Lower leg skin (tissue), 4 donors: ENCODE data around the gene ABCB9. TPM values are rescaled to one million over a fixed set of nuclear protein-coding genes. Genes with fewer than 3 reads are reported as not detected.

ENCODE experiments used
- DNase-seq, 2 donors: peaks; one replicate each; pipeline ENCODE4 v3.0.0-alpha.2; 2019; ENCODE audit warnings: low spot score in 2 of 2
- H3K4me3 ChIP-seq: fragments of 200-600 bp; sonication (generic); 2 replicates; pipeline ENCODE4 v1.5.1; 2017; ENCODE audit warnings: mild to moderate bottlenecking, low read depth; ENCODE audit not compliant: poor library complexity, severe bottlenecking
- CTCF ChIP-seq, 3 donors: fragments of 450-650 bp; IDR thresholded peaks; one replicate each; pipeline ENCODE4 v1.5.1; 2016; ENCODE audit warnings: antibody characterized with exemption in 3 of 3, mild to moderate bottlenecking in 3 of 3, moderate library complexity in 2 of 3
- POLR2A ChIP-seq, 2 donors: fragments of 450-650 bp; IDR thresholded peaks; one replicate each; pipeline ENCODE4 v1.6.1; 2016 to 2017; ENCODE audit warnings: antibody characterized with exemption in 2 of 2, mild to moderate bottlenecking in 1 of 2, moderate library complexity in 1 of 2
- WGBS, 2 donors: methylation state at CpG; one replicate each; pipeline ENCODE4 v1.1.5; 2018; 5-methylcytosine and 5-hydroxymethylcytosine counted together
- intact Hi-C: fragments of 100-400 bp; cut with DNase I; formaldehyde crosslinking; loops from one replicate; pipeline ENCODE4 v1.15.0; 2023; ENCODE audit warnings: low total_unique reads
- total RNA-seq, 4 donors: library from RNA; depleted of rRNA; stranded (reverse); fragments of >200 nt; gene quantifications; one replicate each; pipeline ENCODE4 v1.1.0, GENCODE V29; 2016

Gene ABCB9
- total RNA-seq, 4 donors from 2014 or later = 3.4 to 10.2 (median 7.2) TPM

DNA sequence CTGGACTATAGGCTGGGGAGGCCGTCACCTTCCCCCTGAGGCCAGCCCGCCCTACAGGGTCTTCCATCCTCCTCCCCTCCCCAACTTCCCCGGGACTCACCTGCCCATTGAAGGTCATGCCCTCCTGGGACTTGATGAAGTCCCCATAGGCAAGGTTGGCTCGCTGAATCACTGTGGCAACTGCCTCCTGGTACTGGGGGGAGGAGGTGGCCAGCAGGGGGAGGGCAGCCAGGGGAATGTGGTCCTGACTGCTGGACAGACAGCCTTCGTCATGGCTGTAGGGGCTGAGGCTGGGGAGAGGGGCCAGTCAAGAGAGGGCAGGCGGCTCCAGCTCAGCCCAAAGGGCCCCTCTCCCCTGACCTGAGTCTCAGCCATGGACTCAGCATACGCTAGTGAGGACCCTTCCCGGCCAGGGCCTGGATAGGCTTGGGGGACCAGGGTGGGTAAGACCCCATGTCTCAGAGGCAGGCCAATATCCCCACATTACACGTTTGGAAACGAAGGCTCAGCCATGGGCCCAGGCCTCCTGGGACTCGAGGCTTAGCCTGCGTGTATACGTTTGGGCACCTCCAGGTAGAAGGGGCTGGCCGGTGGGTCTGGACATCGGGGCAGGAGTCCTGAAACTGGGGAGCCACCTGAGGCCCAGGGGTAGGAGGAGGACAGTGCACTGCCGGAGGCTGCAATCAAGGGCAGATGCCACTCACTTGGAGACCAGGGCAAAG is 30.5 kb upstream of the ABCB9 start:
- no peak for TF ChIP-seq CTCF (IDR thresholded peaks at IDR 0.05)
- TF ChIP-seq POLR2A (IDR thresholded peaks at IDR 0.05) = no peak
- DNase-seq = no peak
- intact Hi-C loops = no loop called here
- H3K4me3 ChIP-seq = no peak overlapping the region
- WGBS, 2 donors = 94% methylated on average over 12 to 16 of the region's 16 CpGs

DNA sequence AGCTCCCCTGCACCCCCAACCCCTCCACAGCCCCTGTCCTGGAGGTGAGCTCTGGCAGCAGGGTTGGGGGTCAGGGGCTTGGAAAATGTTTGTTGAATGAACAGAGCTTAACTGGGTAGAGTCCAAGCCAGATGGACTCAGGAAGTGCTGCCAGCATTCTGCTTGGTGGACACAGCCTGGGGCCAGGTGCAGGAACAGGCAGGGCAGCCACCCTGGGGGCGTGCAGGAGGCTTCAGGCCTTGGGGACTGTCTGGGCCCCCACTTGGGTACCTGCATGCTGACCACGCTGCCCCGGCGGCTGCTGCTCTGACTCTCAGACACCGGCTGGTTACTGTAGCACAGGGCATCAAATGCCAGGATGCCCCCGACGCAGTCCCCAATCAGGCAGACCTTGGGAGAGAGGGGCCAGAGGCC is 29.9 kb upstream of the ABCB9 start:
- H3K4me3 ChIP-seq = no peak overlapping the region
- DNase-seq = no peak
- intact Hi-C loops = no loop called here
- 93 to 95% methylated on average over 6 to 7 of the region's 7 CpGs for WGBS, 2 donors
- TF ChIP-seq CTCF (IDR thresholded peaks at IDR 0.05) (no peak), POLR2A (IDR thresholded peaks at IDR 0.05) (no peak)

DNA sequence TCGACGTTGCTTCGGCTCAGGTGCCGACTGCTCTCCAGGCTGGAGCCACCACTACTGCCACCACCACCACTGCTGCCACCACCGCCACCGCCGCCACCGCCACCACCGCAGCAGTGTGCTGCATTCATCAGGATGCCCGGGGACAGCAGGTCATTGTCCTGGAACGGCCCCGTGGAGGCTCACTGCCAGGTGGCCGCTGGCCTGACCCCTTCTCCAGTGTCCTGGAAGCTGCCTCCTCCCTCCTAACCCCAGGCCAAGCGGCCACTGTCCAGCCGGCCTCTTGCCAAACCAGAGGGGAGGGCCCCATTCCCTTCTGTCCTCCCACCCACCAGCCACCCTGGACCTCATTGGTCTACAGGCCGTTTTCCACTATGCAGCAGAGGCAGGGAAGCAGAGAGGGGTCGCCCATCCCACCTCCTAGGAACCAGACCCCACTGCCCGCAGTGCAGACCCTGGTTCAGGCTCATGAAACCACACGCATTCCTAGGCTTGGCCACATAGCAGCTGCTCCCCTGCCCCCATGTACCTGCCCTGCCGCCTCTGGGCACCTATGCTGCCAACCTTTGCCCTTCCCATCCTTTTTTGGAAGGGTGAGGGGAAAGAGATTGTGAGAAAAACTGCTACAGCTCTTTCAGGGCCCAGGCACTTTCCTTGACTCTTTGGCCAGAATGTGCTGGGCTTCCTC is 29.4 kb upstream of the ABCB9 start:
- WGBS, 2 donors = 89 to 93% methylated on average over 12 to 20 of the region's 20 CpGs
- intact Hi-C loops = no loop called here
- no peak overlapping the region for H3K4me3 ChIP-seq
- no peak for DNase-seq
- no peak for TF ChIP-seq CTCF (IDR thresholded peaks at IDR 0.05)
- no peak for TF ChIP-seq POLR2A (IDR thresholded peaks at IDR 0.05)

DNA sequence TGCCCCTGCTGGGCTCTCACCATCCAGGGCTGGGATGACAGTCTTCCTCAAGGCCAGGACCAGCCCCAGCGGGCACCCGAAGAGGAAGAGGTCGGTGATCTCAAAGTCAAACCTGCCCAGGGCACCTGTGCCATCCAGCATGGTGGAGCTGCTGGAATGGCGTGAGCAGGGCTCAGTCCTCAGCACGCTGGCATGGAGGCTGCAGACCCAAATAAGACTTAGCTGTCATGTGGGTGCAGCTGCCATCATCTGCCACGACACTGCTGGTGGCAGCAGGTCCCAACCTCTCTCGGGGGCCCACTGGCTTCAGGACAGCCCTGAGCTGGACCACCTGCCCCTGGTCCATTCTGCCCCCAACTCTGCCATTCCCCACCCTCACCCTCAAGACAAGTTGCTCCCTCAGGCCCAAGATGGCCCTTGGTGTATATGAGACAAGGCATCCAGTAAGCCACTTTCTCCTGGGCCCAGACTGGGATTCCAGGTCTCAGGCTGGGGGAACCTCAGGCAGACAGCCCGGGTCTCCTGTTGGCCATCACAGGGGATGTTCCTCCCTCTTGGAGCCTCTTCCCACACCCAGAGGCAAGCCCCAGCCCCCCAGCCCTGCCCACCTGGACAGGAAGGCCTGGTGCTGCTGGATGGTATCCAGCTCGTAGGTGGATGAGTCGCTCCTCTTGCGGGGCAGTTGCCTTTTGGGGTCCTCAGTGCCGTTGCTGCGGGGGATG is 28.7 kb upstream of the ABCB9 start:
- intact Hi-C loops = no loop called here
- TF ChIP-seq POLR2A (IDR thresholded peaks at IDR 0.05) (no peak), CTCF (IDR thresholded peaks at IDR 0.05) (no peak)
- DNase-seq = no peak
- no peak overlapping the region for H3K4me3 ChIP-seq
- WGBS, 2 donors = 87 to 89% methylated on average over 3 to 12 of the region's 13 CpGs

- 96 to 98% methylated on average over 10 of the region's 10 CpGs for WGBS, 2 donors
- intact Hi-C loops = no loop called here
- TF ChIP-seq POLR2A (IDR thresholded peaks at IDR 0.05) (no peak), CTCF (IDR thresholded peaks at IDR 0.05) (no peak)
- no peak for DNase-seq
- no peak overlapping the region for H3K4me3 ChIP-seq
Observed at GRCh38 chr12:122994140-122994675, 27.9 kb upstream of the ABCB9 start.
